ENCODE results near the gene PDE2A.

Gene PDE2A

GRCh38 chr11:72682238-72682857, 8.1 kb upstream of the PDE2A start:
- no peak for DNase-seq

GRCh38 chr11:72681226-72682153, 7.3 kb upstream of the PDE2A start:
- DNase-seq, result no peak

- DNase-seq, result no peak
Measured at GRCh38 chr11:72680624-72681158, 6.5 kb upstream of the PDE2A start.

- DNase-seq, result no peak
Measured at GRCh38 chr11:72679869-72680268, 5.6 kb upstream of the PDE2A start.

GRCh38 chr11:72678524-72678923, 4.3 kb upstream of the PDE2A start:
- no peak for DNase-seq

GRCh38 chr11:72676861-72677341, 2.7 kb upstream of the PDE2A start:
- peak; percentile 53 for DNase-seq

GRCh38 chr11:72675221-72675620, 999 bp upstream of the PDE2A start:
- no peak for DNase-seq

GRCh38 chr11:72673284-72673942, 809 bp downstream of the PDE2A start:
- DNase-seq, result no peak

- DNase-seq, result no peak
Measured at GRCh38 chr11:72672597-72673238, 1.5 kb downstream of the PDE2A start.

GRCh38 chr11:72671152-72672099, 2.8 kb downstream of the PDE2A start:
- DNase-seq, result no peak

GRCh38 chr11:72670041-72670440, 4.2 kb downstream of the PDE2A start:
- DNase-seq, result no peak

GRCh38 chr11:72669527-72669926, 4.7 kb downstream of the PDE2A start:
- no peak for DNase-seq

- no peak for DNase-seq
Measured at GRCh38 chr11:72668629-72669347, 5.4 kb downstream of the PDE2A start.

- DNase-seq, result no peak
Measured at GRCh38 chr11:72665911-72666472, 8.2 kb downstream of the PDE2A start.

- DNase-seq, result no peak
Measured at GRCh38 chr11:72662036-72662435, 12.2 kb downstream of the PDE2A start.

- DNase-seq, result no peak
Measured at GRCh38 chr11:72661486-72661885, 12.7 kb downstream of the PDE2A start.

- DNase-seq, result no peak
Measured at GRCh38 chr11:72658989-72659640, 15.1 kb downstream of the PDE2A start.

- DNase-seq, result no peak
Measured at GRCh38 chr11:72657411-72658100, 16.7 kb downstream of the PDE2A start.

- no peak for DNase-seq
Measured at GRCh38 chr11:72655896-72656464, 18.2 kb downstream of the PDE2A start.

Measured in CD4-positive, alpha-beta T cell treated with Interleukin-15 for 1 hour (primary cell).